SIG-M5 (cell line): ENCODE results near the gene PAXX.

ENCODE experiments used
- DNase-seq: peaks from one replicate; lab custom pipeline; 2025; lab: John Stamatoyannopoulos, UW

PAXX gene

GRCh38 chr9:136953771-136954269 lies 38.4 kb upstream of the PAXX start:
- DNase-seq = no peak

GRCh38 chr9:136954270-136955083 lies 37.7 kb upstream of the PAXX start:
- no peak for DNase-seq

- DNase-seq = no peak
These were observed 36.9 kb upstream of the PAXX start for GRCh38 chr9:136955202-136955942.

- DNase-seq = no peak
These were observed 36.3 kb upstream of the PAXX start for GRCh38 chr9:136955943-136956335.

GRCh38 chr9:136956604-136957003 lies 35.6 kb upstream of the PAXX start:
- no peak for DNase-seq

- no peak for DNase-seq
These were observed 34.8 kb upstream of the PAXX start for GRCh38 chr9:136957461-136957860.

GRCh38 chr9:136957901-136958300 lies 34.3 kb upstream of the PAXX start:
- DNase-seq = no peak

GRCh38 chr9:136958473-136958872 lies 33.7 kb upstream of the PAXX start:
- no peak for DNase-seq

GRCh38 chr9:136958898-136959850 lies 33.0 kb upstream of the PAXX start:
- no peak for DNase-seq

- no peak for DNase-seq
These were observed 31.8 kb upstream of the PAXX start for GRCh38 chr9:136960212-136960937.

GRCh38 chr9:136960938-136961275 lies 31.3 kb upstream of the PAXX start:
- no peak for DNase-seq

- DNase-seq = no peak
These were observed 30.8 kb upstream of the PAXX start for GRCh38 chr9:136961279-136962065.

GRCh38 chr9:136962163-136962562 lies 30.1 kb upstream of the PAXX start:
- no peak for DNase-seq

GRCh38 chr9:136962701-136963248 lies 29.4 kb upstream of the PAXX start:
- DNase-seq = no peak

GRCh38 chr9:136963341-136963740 lies 28.9 kb upstream of the PAXX start:
- no peak for DNase-seq

- no peak for DNase-seq
These were observed 28.5 kb upstream of the PAXX start for GRCh38 chr9:136963751-136964150.

- DNase-seq = no peak
These were observed 28.0 kb upstream of the PAXX start for GRCh38 chr9:136964171-136964689.

- no peak for DNase-seq
These were observed 27.3 kb upstream of the PAXX start for GRCh38 chr9:136964833-136965422.

- DNase-seq = no peak
These were observed 26.3 kb upstream of the PAXX start for GRCh38 chr9:136965771-136966484.
